Tibial artery (tissue), 4 donors: ENCODE data around the gene SMU1.

Source experiments
- DNase-seq, 2 donors: peaks; one replicate each; pipeline ENCODE4 v3.0.0-alpha.2; 2019
- H3K27ac ChIP-seq, 2 donors: fragments of 200-600 bp; sonication (generic) in 1 of 2; 1 replicate in 1 of 2; 2 replicates in 1 of 2; pipeline ENCODE4 v1.5.1; 2018 to 2019; ENCODE audit warnings: mild to moderate bottlenecking in 1 of 2
- H3K27me3 ChIP-seq, 2 donors: fragments of 200-600 bp; sonication (generic) in 1 of 2; one replicate each; pipeline versions ENCODE4 v1.5.1 to v1.6.0; 2016 to 2019
- H3K36me3 ChIP-seq, 3 donors: fragments of 200-600 bp; sonication (generic) in 2 of 3; one replicate each; pipeline ENCODE4 v1.5.1; 2016 to 2019; ENCODE audit warnings: mild to moderate bottlenecking in 2 of 3
- H3K4me1 ChIP-seq, 4 donors: fragments of 200-600 bp; sonication (generic) in 2 of 4; 1 replicate in 3 of 4; 2 replicates in 1 of 4; pipeline ENCODE4 v1.5.1; 2016 to 2019
- H3K4me3 ChIP-seq, 2 donors: fragments of 200-600 bp; sonication (generic) in 1 of 2; 1 replicate in 1 of 2; 2 replicates in 1 of 2; pipeline ENCODE4 v1.5.1; 2018 to 2019; ENCODE audit warnings: mild to moderate bottlenecking in 2 of 2
- H3K9me3 ChIP-seq, 3 donors: fragments of 200-600 bp; sonication (generic) in 1 of 3; one replicate each; pipeline ENCODE4 v1.5.1; 2016 to 2019
- intact Hi-C: fragments of 100-400 bp; cut with DNase I; formaldehyde crosslinking; loops from one replicate; pipeline ENCODE4 v1.15.0; 2023; ENCODE audit warnings: low total_unique reads
- TF ChIP-seq, protein P1 (sequence below), 2 experiments: fragments of 200-600 bp in 1 of 2; fragments of 450-650 bp in 1 of 2; IDR thresholded peaks; one replicate each; pipeline ENCODE4 v1.5.1; 2017 to 2019; ENCODE audit warnings: antibody characterized with exemption in 2 of 2, mild to moderate bottlenecking in 1 of 2, moderate library complexity in 1 of 2

Gene SMU1

GRCh38 chr9:33019797-33020196, 56.7 kb downstream of the SMU1 start:
- no peak for DNase-seq
- TF ChIP-seq, protein P1, sequence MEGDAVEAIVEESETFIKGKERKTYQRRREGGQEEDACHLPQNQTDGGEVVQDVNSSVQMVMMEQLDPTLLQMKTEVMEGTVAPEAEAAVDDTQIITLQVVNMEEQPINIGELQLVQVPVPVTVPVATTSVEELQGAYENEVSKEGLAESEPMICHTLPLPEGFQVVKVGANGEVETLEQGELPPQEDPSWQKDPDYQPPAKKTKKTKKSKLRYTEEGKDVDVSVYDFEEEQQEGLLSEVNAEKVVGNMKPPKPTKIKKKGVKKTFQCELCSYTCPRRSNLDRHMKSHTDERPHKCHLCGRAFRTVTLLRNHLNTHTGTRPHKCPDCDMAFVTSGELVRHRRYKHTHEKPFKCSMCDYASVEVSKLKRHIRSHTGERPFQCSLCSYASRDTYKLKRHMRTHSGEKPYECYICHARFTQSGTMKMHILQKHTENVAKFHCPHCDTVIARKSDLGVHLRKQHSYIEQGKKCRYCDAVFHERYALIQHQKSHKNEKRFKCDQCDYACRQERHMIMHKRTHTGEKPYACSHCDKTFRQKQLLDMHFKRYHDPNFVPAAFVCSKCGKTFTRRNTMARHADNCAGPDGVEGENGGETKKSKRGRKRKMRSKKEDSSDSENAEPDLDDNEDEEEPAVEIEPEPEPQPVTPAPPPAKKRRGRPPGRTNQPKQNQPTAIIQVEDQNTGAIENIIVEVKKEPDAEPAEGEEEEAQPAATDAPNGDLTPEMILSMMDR (IDR thresholded peaks at IDR 0.05) = no peak

DNA sequence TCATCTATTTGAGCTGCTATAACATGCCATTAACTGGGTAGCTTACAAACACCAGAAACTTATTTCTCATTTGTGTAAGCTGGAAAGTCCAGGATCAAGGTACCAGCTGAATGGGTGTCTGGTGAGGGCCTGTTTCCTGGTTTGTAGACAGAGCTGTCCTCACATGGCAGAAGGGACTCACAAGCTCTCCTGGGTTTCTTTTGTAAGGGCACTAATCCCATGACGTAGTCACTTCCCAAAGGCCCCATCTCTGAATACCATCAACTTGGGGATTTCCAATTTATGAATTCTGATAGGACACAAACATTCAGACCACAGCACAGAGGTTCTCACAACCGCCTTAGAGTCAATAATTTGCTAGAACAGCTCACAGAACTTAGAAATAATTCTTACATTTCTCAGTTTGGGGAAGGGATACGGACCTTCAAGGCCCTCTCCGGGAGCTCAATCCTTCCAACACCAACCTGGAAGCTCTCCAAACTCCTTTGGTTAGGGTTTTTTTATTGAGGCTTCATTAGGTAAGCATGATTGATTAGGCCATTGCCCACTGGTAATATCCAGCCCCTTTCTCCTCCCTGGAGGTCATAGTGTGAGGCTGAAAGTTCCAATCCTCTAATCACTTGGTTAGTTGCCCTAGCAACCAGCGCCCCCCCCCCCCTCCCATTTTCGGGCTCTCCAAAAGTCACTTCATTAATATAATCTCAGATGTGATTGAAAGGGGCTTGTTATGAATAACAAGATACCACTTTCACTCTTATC, 59.0 kb downstream of the SMU1 start:
- H3K36me3 ChIP-seq = peaks cover 0 to 8% (median 0%) of the 10 kb centered on the region in 3 donors
- H3K4me3 ChIP-seq = no peak overlapping the region
- TF ChIP-seq, protein P1 (IDR thresholded peaks at IDR 0.05) = no peak
- H3K9me3 ChIP-seq = no peaks in the 10 kb centered on the region
- no peak for DNase-seq
- H3K27me3 ChIP-seq = no peaks in the 10 kb centered on the region
- H3K4me1 ChIP-seq = no peaks in the 10 kb centered on the region
- intact Hi-C loops = no loop called here
- no peak overlapping the region for H3K27ac ChIP-seq

More at GRCh38 chr9:33019797-33020196, 56.7 kb downstream of the SMU1 start:
- Histone ChIP-seq H3K36me3 (peaks cover 0 to 8% (median 0%) of the 10 kb centered on the region in 3 donors), H3K9me3 (no peaks in the 10 kb centered on the region), H3K27ac (no peak overlapping the region), H3K27me3 (no peaks in the 10 kb centered on the region), H3K4me3 (no peak overlapping the region), H3K4me1 (peaks cover 0 to 10% (median 8%) of the 10 kb centered on the region in 4 donors)
- intact Hi-C loops = no loop called here

GRCh38 chr9:33014665-33015014, 61.8 kb downstream of the SMU1 start:
- no peak overlapping the region for H3K4me3 ChIP-seq
- H3K4me1 ChIP-seq = no peaks in the 10 kb centered on the region
- peaks cover 0 to 3% (median 0%) of the 10 kb centered on the region in 3 donors for H3K36me3 ChIP-seq
- H3K27ac ChIP-seq = no peak overlapping the region
- TF ChIP-seq, protein P1 (IDR thresholded peaks at IDR 0.05) = no peak
- H3K9me3 ChIP-seq = no peaks in the 10 kb centered on the region
- no peaks in the 10 kb centered on the region for H3K27me3 ChIP-seq
- intact Hi-C loops = no loop called here
- no peak for DNase-seq

DNA sequence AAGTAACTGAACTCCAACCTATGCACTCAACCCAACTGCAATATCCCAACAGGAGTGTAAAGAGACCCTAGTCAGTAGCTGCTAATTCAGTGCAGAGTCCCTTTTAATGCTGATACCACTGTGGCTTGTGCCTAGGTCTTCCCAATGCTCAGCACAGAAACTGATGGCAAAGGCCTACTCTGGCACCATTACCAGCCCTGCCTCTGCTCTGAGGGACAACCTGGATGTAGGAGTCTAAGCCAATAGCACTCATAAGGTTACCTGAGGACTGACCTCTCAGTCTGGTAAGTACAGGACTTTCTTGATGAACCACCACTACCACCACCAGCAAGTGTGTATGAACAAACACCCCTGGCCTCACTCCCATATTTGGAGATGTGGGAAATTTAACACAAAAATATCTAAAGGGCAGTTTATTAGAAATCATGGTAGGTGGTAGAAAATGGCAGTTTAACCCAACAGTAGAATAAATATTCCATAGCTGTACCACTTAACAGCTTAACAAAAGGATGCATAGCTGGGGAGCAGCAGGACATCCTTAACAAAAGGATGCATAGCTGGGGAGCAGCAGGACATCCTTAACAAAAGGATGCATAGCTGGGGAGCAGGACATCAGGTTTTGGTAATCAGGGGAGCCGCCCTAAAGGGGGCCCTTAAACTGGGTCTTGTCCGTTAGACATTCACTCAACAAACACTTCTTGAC, 62.4 kb downstream of the SMU1 start:
- no peak overlapping the region for H3K27ac ChIP-seq
- no peaks in the 10 kb centered on the region for H3K27me3 ChIP-seq
- TF ChIP-seq, protein P1 (IDR thresholded peaks at IDR 0.05) = no peak
- DNase-seq = no peak
- no peak overlapping the region for H3K4me3 ChIP-seq
- H3K9me3 ChIP-seq = no peaks in the 10 kb centered on the region
- H3K4me1 ChIP-seq = no peaks in the 10 kb centered on the region
- H3K36me3 ChIP-seq = no peaks in the 10 kb centered on the region
- intact Hi-C loops = no loop called here

- H3K36me3 ChIP-seq = no peaks in the 10 kb centered on the region
- H3K4me3 ChIP-seq = no peak overlapping the region
- TF ChIP-seq, protein P1 (IDR thresholded peaks at IDR 0.05) = no peak
- H3K4me1 ChIP-seq = no peaks in the 10 kb centered on the region
- no peak for DNase-seq
- H3K27ac ChIP-seq = no peak overlapping the region
- intact Hi-C loops = no loop called here
- no peaks in the 10 kb centered on the region for H3K27me3 ChIP-seq
- H3K9me3 ChIP-seq = no peaks in the 10 kb centered on the region
Observed at GRCh38 chr9:33012328-33013069, 64.0 kb downstream of the SMU1 start.
